ENCODE measurements around the gene TENM4.
"Not testable (repeated sequence)": the region's sequence is repeated elsewhere in the genome, so short reads cannot be mapped to it uniquely, and the experiment has no call there.

The TENM4 gene

GRCh38 chr11:79243422-79244210 lies 197.2 kb downstream of the TENM4 start:
- no peak for DNase-seq
- in situ Hi-C loops (cut with HindIII; ENCODE audit: low pct_ligation_motif_present, low pct_unique_long_range_greater_than_20kb, low sequenced_read_pairs) = no loop called here

- in situ Hi-C loops (cut with HindIII; ENCODE audit: low pct_ligation_motif_present, low pct_unique_long_range_greater_than_20kb, low sequenced_read_pairs) = no loop called here
- no peak for DNase-seq
These were observed 198.2 kb downstream of the TENM4 start for GRCh38 chr11:79242616-79243015.

- no peak for DNase-seq
- in situ Hi-C loops (cut with HindIII; ENCODE audit: low pct_ligation_motif_present, low pct_unique_long_range_greater_than_20kb, low sequenced_read_pairs) = no loop called here
These were observed 199.0 kb downstream of the TENM4 start for GRCh38 chr11:79241852-79242241.

- no peak for DNase-seq
- in situ Hi-C loops (cut with HindIII; ENCODE audit: low pct_ligation_motif_present, low pct_unique_long_range_greater_than_20kb, low sequenced_read_pairs) = no loop called here
These were observed 199.5 kb downstream of the TENM4 start for GRCh38 chr11:79241205-79241851.

GRCh38 chr11:79237703-79238102 lies 203.1 kb downstream of the TENM4 start:
- no peak for DNase-seq
- in situ Hi-C loops (cut with HindIII; ENCODE audit: low pct_ligation_motif_present, low pct_unique_long_range_greater_than_20kb, low sequenced_read_pairs) = no loop called here

GRCh38 chr11:79237091-79237490 lies 203.7 kb downstream of the TENM4 start:
- DNase-seq = no peak
- in situ Hi-C loops (cut with HindIII; ENCODE audit: low pct_ligation_motif_present, low pct_unique_long_range_greater_than_20kb, low sequenced_read_pairs) = no loop called here

GRCh38 chr11:79236541-79236971 lies 204.3 kb downstream of the TENM4 start:
- DNase-seq = no peak
- in situ Hi-C loops (cut with HindIII; ENCODE audit: low pct_ligation_motif_present, low pct_unique_long_range_greater_than_20kb, low sequenced_read_pairs) = no loop called here

GRCh38 chr11:79235696-79236095 lies 205.1 kb downstream of the TENM4 start:
- in situ Hi-C loops (cut with HindIII; ENCODE audit: low pct_ligation_motif_present, low pct_unique_long_range_greater_than_20kb, low sequenced_read_pairs) = no loop called here
- DNase-seq = no peak

GRCh38 chr11:79232346-79232745 lies 208.5 kb downstream of the TENM4 start:
- DNase-seq = no peak
- in situ Hi-C loops (cut with HindIII; ENCODE audit: low pct_ligation_motif_present, low pct_unique_long_range_greater_than_20kb, low sequenced_read_pairs) = no loop called here

- DNase-seq = no peak
- in situ Hi-C loops (cut with HindIII; ENCODE audit: low pct_ligation_motif_present, low pct_unique_long_range_greater_than_20kb, low sequenced_read_pairs) = no loop called here
These were observed 211.8 kb downstream of the TENM4 start for GRCh38 chr11:79229047-79229446.

- DNase-seq = no peak
These were observed 212.8 kb downstream of the TENM4 start for GRCh38 chr11:79227767-79228755.

GRCh38 chr11:79227308-79227707 lies 213.5 kb downstream of the TENM4 start:
- no peak for DNase-seq
- in situ Hi-C loops (cut with HindIII; ENCODE audit: low pct_ligation_motif_present, low pct_unique_long_range_greater_than_20kb, low sequenced_read_pairs) = no loop called here

More at GRCh38 chr11:79227767-79228755, 212.8 kb downstream of the TENM4 start:
- in situ Hi-C loops (cut with HindIII; ENCODE audit: low pct_ligation_motif_present, low pct_unique_long_range_greater_than_20kb, low sequenced_read_pairs) = no loop called here

GRCh38 chr11:79226126-79226525 lies 214.7 kb downstream of the TENM4 start:
- in situ Hi-C loops (cut with HindIII; ENCODE audit: low pct_ligation_motif_present, low pct_unique_long_range_greater_than_20kb, low sequenced_read_pairs) = no loop called here

GRCh38 chr11:79222163-79222562 lies 218.7 kb downstream of the TENM4 start:
- DNase-seq; in situ Hi-C loops (cut with HindIII; ENCODE audit: low pct_ligation_motif_present, low pct_unique_long_range_greater_than_20kb, low sequenced_read_pairs): not testable (repeated sequence)

More at GRCh38 chr11:79226126-79226525, 214.7 kb downstream of the TENM4 start:
- no peak for DNase-seq

- DNase-seq = no peak
- in situ Hi-C loops (cut with HindIII; ENCODE audit: low pct_ligation_motif_present, low pct_unique_long_range_greater_than_20kb, low sequenced_read_pairs) = no loop called here
These were observed 219.2 kb downstream of the TENM4 start for GRCh38 chr11:79221444-79222130.

GRCh38 chr11:79220171-79220570 lies 220.7 kb downstream of the TENM4 start:
- DNase-seq = no peak
- in situ Hi-C loops (cut with HindIII; ENCODE audit: low pct_ligation_motif_present, low pct_unique_long_range_greater_than_20kb, low sequenced_read_pairs) = no loop called here

GRCh38 chr11:79219186-79220045 lies 221.4 kb downstream of the TENM4 start:
- DNase-seq = no peak
- in situ Hi-C loops (cut with HindIII; ENCODE audit: low pct_ligation_motif_present, low pct_unique_long_range_greater_than_20kb, low sequenced_read_pairs) = no loop called here

Data from ACHN (cell line).